Activated naive CD4-positive, alpha-beta T cell (primary cell): ENCODE data around the gene DHX38.
"Not testable (repeated sequence)": the region's sequence is repeated elsewhere in the genome, so short reads cannot be mapped to it uniquely, and the experiment has no call there.

Experiments
- DNase-seq, 4 experiments: peaks; one replicate each; lab custom pipeline; 2025; lab: John Stamatoyannopoulos, UW

DHX38 gene

DNA sequence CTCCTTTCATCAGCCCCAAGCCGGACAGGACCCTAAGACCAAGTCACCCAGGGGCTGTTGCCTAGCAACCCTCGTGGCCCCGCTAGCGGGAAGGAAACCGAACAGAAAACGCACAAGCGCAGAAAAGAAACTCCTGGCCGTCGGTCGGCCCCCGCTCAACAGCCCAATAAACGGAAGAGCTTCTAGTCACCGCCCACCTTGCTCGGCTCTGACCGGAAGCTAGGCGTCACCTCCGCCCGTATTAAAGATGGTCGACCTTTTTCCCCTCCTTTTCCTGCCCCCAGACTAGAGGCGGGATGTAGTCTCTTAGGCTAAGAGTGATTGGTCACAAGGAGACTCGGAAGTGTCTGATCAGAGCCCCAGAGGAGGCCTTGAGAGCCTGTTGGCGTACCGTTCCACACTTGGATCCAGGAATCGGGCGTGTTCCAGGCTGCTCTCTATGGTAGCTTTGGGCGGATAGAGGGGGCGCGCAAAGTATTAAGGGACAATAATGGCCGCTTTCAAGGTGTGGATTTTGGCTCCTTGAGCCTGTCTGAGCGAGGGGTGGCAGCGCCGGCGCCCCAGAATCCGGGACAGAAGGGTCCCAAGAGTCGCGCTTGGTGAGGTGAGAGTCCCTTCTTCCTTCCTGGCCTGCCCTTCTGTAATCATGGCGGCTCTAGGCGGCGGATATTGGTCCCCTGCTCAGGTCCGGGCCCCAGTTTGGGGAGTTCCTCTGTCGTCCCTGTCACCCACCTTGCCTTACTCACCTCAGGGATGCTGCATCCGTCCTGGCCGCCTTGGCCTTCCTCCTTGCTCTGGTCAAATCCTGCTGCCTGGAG lies at the start of gene DHX38, which contains the start of gene TXNL4B:
Gene DHX38, plus strand, starts transcription at position 400 of the 818 bp plus-strand sequence. CDS start 2,311 bp downstream, outside the sequence.
Gene TXNL4B, minus strand, starts transcription at position 173 of the 818 bp plus-strand sequence. CDS start 2,871 bp downstream, outside the sequence.
- peak; percentile 60 to 80 (median 72) for DNase-seq

- no peak for DNase-seq
These were observed 49.4 kb upstream of the DHX38 start for GRCh38 chr16:72044296-72044695.

DNA sequence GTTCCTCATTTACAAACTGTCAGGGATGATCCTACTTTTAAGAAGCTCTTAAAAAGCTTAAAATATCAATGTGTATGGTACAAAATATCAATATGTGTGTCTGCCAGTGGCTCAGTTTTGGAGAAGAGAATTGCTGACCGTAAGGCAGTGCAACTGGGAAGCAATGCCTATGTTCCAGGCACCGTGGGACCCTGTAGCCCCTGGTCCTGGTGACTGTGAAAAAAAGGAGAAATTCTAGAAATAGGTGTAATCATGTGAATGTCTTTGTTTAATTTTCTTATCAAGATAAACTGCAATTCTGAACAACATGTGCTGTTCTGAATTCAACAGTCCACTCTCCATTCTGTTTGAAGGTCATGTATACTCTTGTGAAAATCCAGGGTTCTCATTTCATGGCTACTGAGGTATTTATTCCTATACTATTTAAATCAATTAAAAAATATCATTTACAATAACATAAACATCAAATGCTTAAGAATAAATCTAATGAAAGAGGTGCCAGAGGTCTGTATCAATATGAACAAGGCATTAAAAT lies 48.8 kb upstream of the DHX38 start:
- no peak for DNase-seq

GRCh38 chr16:72049110-72049509 lies 44.5 kb upstream of the DHX38 start:
- no peak for DNase-seq

DNA sequence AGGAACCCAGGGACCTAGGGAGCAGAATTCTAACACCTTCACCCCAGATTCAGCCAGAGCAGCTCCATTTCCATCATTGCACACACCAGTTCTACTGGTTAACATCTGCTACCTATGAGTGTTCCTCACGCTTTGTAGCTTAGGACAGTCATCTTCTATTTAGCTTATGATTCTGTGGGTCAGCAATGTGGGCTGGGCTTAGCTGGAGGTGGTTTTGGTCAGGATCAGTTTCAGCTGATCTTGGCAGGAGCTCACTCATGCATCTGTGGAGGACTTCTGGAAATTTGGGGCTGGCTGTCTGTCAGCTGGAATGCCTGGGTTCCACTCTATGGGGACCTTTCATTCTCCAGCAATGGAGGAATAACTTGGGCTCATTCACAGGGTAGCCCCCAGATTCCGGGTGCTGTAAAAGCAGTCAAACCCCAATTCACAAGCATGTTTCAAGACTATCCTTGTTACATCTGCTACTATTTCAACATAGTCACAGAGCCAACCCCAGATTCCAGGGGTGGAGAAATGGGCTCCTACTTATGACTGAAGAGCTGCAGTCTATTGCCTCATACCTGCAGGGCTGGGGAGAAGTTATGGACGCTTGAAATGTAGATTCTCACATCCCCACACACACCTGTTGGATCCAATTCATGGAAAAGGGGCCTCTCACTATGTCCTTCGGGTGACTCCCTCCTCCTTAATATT lies 42.7 kb upstream of the DHX38 start:
- DNase-seq: no peak

DNA sequence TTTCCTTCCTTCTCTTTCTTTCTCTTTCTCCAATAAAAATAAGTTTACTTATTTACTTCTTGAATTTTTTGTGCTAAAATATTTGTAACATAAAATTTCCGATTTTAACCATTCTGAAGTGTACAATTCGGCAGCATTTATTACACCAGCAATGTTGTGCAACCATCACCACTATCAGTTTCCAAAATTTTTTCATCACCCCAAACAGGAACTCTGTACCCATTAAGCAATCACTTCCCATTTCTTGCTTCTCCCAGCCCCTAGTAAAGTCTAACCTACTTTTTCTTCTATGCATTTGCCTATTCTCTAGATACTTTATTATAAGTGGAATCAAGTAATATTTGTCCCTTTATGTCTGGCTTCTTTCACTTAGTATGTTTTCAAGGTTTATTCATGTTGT lies 41.8 kb upstream of the DHX38 start:
- DNase-seq: no peak

DNA sequence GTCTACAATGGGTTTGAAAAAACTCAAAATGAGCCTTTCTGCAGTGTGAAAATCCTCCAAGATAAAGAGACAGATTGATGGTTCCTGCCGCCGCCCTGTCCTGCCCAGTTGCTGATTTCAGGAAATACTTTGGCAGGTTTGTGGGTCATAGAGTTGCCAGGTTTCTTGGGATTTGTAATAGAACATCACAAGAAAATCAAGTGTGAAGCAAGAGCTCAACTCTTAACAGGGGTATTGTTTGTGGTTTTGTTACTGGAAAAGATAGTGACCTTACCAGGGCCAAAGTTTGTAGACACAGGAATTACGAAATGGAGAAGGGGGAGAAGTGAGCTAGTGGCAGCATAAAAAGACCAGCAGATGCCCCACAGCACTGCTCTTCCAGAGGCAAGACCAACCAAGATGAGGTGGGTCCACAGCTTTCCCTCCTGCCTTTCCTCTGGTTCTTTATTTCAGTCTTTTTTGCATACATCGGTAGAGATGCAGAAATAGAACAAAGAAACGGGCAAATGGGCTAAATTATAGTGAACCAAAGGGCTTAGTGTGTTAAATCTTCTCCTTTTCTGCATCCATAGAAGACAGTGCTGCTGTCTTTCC lies 39.3 kb upstream of the DHX38 start, which contains the start of gene HP:
Gene HP, plus strand, starts transcription at position 252 of the 594 bp plus-strand sequence. Its CDS starts 148 bp downstream, at position 400.
- not testable (repeated sequence) for DNase-seq

DNA sequence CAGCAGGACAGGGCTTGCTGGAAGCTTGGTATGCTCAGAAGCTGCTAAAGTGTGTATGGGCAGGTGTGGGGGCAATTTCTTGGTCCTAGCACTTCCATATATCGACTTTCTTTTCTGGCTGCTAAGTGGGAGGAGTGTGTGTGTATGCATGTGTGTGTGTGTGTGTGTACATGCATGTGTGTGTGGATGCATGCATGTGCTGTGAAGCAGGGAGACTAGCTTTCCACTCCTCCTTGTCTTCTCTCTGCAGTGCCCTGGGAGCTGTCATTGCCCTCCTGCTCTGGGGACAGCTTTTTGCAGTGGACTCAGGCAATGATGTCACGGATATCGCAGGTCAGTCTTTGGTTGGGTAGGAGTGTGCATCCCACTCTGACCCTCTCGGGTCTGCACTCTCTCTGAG lies 37.7 kb upstream of the DHX38 start:
- DNase-seq: no peak

DNA sequence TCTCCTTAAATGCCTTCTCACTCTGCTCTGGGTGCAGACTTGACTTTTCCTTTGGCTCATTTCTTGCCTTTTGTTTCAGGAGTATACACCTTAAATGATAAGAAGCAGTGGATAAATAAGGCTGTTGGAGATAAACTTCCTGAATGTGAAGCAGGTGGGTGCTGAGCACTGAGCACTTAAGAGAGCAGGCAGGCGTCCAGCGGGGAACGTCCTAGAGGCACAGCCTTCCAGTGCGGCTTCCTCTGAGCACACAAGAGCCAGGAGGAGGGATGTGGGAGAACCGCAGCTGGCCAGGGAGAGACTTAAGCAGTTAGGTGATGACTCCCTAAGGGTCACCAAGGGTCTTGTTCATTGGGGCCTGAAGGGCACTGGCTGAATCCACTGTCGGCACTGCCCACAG lies 36.3 kb upstream of the DHX38 start:
- DNase-seq: not testable (repeated sequence)

GRCh38 chr16:72059060-72059459 lies 34.6 kb upstream of the DHX38 start:
- DNase-seq: not testable (repeated sequence)

- no peak for DNase-seq
These were observed 33.2 kb upstream of the DHX38 start for GRCh38 chr16:72060405-72060804.

DNA sequence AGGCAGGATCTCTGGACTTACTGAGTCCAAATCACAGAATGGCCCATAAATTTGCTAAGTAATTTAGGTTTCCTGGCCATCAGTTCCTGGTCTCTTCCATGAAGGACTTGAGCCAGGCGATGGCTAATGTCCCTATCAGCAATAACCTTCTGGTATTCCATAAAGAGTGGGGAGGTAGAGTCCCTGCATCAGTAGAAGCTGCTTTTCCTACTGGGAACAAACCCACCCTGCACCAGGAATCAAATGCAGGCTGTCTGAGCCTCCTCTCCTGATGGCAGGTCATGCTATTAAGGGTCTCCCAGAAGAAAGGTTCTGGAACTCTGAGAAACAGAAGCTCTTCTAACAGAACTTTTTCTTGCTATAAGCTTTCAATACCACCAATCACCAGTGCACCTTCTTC lies 32.1 kb upstream of the DHX38 start:
- no peak for DNase-seq

- no peak for DNase-seq
These were observed 29.2 kb upstream of the DHX38 start for GRCh38 chr16:72064361-72064894.

GRCh38 chr16:72066747-72067146 lies 26.9 kb upstream of the DHX38 start:
- DNase-seq: no peak

DNA sequence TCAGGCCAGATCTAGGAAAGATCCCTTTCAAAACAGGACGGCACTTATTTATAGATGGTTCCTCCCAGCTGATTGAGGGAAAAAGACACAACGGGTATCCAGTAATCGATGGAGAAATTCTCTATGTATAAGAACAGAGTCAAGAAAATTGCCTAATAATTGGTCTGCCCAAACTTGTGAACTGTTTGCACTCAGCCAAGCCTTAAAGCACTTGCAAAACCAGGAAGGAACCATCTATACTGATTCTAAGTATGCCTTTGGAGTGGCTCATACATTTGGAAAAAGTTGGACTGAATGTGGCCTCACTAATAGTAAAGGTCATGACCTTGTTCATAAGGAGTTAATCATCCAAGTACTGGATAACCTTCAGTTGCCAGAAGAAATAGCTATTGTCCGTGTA lies 24.7 kb upstream of the DHX38 start:
- no peak for DNase-seq

DNA sequence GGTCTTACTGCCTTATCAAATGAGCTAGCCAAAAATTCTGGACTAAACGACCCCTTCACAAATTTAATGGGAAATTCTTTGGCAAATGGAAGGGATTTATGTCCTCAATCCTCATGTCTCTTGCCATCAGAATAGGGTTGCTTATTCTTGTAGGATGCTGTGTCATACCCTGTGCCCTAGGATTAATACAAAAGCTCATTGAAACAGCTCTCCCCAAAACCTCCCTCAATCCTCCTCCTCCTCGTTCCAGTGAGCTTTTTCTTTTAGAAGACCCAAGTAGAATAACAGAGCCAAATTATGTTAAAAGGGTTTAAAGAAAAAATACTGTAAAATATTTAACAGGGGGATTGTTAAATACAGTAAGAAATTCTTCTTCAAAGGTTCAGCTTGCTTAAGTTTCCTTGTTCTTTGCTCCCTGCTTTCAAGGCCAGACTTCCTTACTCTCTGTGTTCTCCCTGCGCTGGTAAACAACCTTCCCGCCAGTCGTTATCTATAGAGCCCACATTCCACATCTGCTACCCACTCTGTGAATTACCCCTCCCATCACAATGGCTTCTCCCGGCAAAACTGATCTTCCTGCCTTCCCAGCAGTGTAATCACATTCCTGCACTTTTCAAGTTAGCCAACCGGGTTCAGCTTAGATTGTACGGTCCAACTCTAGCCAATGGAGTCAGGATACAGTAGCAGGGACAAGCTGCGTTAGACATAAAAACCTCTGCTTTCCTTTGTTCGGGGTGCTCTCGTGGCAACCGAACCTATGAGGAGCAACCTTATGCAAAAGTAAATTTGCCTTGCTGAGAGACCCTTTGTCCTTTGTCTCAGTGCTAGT lies 20.9 kb upstream of the DHX38 start:
- DNase-seq: no peak

- DNase-seq: no peak
These were observed 20.0 kb upstream of the DHX38 start for GRCh38 chr16:72073560-72074230.

DNA sequence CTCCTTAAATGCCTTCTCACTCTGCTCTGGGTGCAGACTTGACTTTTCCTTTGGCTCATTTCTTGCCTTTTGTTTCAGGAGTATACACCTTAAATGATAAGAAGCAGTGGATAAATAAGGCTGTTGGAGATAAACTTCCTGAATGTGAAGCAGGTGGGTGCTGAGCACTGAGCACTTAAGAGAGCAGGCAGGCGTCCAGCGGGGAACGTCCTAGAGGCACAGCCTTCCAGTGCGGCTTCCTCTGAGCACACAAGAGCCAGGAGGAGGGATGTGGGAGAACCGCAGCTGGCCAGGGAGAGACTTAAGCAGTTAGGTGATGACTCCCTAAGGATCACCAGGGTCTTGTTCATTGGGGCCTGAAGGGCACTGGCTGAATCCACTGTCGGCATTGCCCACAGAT lies 18.6 kb upstream of the DHX38 start:
- DNase-seq: not testable (repeated sequence)

- not testable (repeated sequence) for DNase-seq
These were observed 16.5 kb upstream of the DHX38 start for GRCh38 chr16:72076991-72077706.
